Urinary bladder (tissue), 4 donors: ENCODE data around the gene SPACDR. TPM values are rescaled to one million over a fixed set of nuclear protein-coding genes. Genes with fewer than 3 reads are reported as not detected.
"Not testable (repeated sequence)": the region's sequence is repeated elsewhere in the genome, so short reads cannot be mapped to it uniquely, and the experiment has no call there.

ENCODE experiments used
- DNase-seq: peaks from one replicate; pipeline ENCODE4 v3.0.0-alpha.2; 2015; ENCODE audit errors: extremely low spot score
- H3K27ac ChIP-seq: one replicate; pipeline ENCODE4 v1.5.1; 2013; ENCODE audit warnings: low read depth, mild to moderate bottlenecking, moderate library complexity
- H3K36me3 ChIP-seq: one replicate; pipeline ENCODE4 v1.6.1; 2013; ENCODE audit warnings: mild to moderate bottlenecking, moderate library complexity; ENCODE audit not compliant: insufficient read depth
- H3K4me1 ChIP-seq: one replicate; pipeline ENCODE4 v1.6.1; 2013; ENCODE audit warnings: mild to moderate bottlenecking, moderate library complexity; ENCODE audit not compliant: insufficient read depth
- H3K4me3 ChIP-seq: one replicate; pipeline ENCODE4 v1.5.1; 2013; ENCODE audit warnings: low read depth, low read length
- WGBS: extraction: QIAGEN DNeasy Blood & Tissue Kit; methylation state at CpG from one replicate; pipeline ENCODE4 v1.1.7; 2013; 5-methylcytosine and 5-hydroxymethylcytosine counted together
- polyA plus RNA-seq: library from polyadenylated mRNA; stranded (reverse); fragments of 200-250 nt; gene quantifications from one replicate; pipeline ENCODE4 v1.2.3, GENCODE V29; 2013
- total RNA-seq: library from RNA; depleted of rRNA; stranded (reverse); fragments of >200 nt; gene quantifications from one replicate; pipeline ENCODE4 v1.2.3, GENCODE V29; 2014
- donor health status: healthy with polysubstance abuse.
- donor health status: healthy.

The SPACDR gene
- total and polyA plus RNA-seq, 2 donors, result 0.62 TPM; not detected in 1

GRCh38 chr7:100443096-100443840, 20.8 kb downstream of the SPACDR start:
- no peaks in the 10 kb centered on the region for H3K4me1 ChIP-seq
- H3K36me3 ChIP-seq, result no peaks in the 10 kb centered on the region
- DNase-seq, result no peak
- 93% methylated on average over 9 of the region's 9 CpGs for WGBS
- no peak overlapping the region for H3K4me3 ChIP-seq
- H3K27ac ChIP-seq, result no peak overlapping the region

- Histone ChIP-seq H3K4me3 (no peak overlapping the region), H3K4me1 (no peaks in the 10 kb centered on the region), H3K27ac (no peak overlapping the region), H3K36me3 (no peaks in the 10 kb centered on the region)
- WGBS, result 90% methylated on average over 11 of the region's 11 CpGs
- DNase-seq, result no peak
Observed at GRCh38 chr7:100441641-100442535, 22.2 kb downstream of the SPACDR start.

GRCh38 chr7:100439244-100439643, 24.8 kb downstream of the SPACDR start:
- DNase-seq, H3K27ac ChIP-seq, H3K36me3 ChIP-seq, H3K4me1 ChIP-seq, H3K4me3 ChIP-seq: not testable (repeated sequence)
- 84% methylated on average over 7 of the region's 7 CpGs for WGBS

GRCh38 chr7:100438731-100439130, 25.3 kb downstream of the SPACDR start:
- not testable (repeated sequence) for H3K27ac ChIP-seq, H3K4me3 ChIP-seq, H3K36me3 ChIP-seq, H3K4me1 ChIP-seq, DNase-seq
- WGBS, result 93% methylated on average over 8 of the region's 8 CpGs

GRCh38 chr7:100438172-100438571, 25.9 kb downstream of the SPACDR start:
- no peaks in the 10 kb centered on the region for H3K36me3 ChIP-seq
- H3K4me1 ChIP-seq, result no peaks in the 10 kb centered on the region
- no peak overlapping the region for H3K4me3 ChIP-seq
- WGBS, result 61% methylated on average over 2 of the region's 2 CpGs
- H3K27ac ChIP-seq, result no peak overlapping the region
- no peak for DNase-seq

- Histone ChIP-seq H3K4me3 (no peak overlapping the region), H3K4me1 (no peaks in the 10 kb centered on the region), H3K36me3 (no peaks in the 10 kb centered on the region), H3K27ac (no peak overlapping the region)
- 90% methylated on average over 28 of the region's 28 CpGs for WGBS
- no peak for DNase-seq
Observed at GRCh38 chr7:100437150-100438100, 26.6 kb downstream of the SPACDR start.

GRCh38 chr7:100435401-100436304, 28.4 kb downstream of the SPACDR start:
- no peak for DNase-seq
- 2% methylated on average over 81 of the region's 81 CpGs for WGBS
- Histone ChIP-seq H3K4me3 (peak overlapping the region; percentile 94), H3K36me3 (no peaks in the 10 kb centered on the region), H3K27ac (peak overlapping the region; percentile 98), H3K4me1 (no peaks in the 10 kb centered on the region)

GRCh38 chr7:100434297-100435144, 29.5 kb downstream of the SPACDR start:
- Histone ChIP-seq H3K27ac (no peak overlapping the region), H3K4me3 (no peak overlapping the region), H3K36me3 (no peaks in the 10 kb centered on the region), H3K4me1 (no peaks in the 10 kb centered on the region)
- no peak for DNase-seq
- WGBS, result 83% methylated on average over 22 of the region's 22 CpGs

- WGBS, result 74% methylated on average over 10 of the region's 10 CpGs
- DNase-seq, result no peak
- no peaks in the 10 kb centered on the region for H3K4me1 ChIP-seq
- H3K4me3 ChIP-seq, result no peak overlapping the region
- no peak overlapping the region for H3K27ac ChIP-seq
- no peaks in the 10 kb centered on the region for H3K36me3 ChIP-seq
Observed at GRCh38 chr7:100433592-100434296, 30.3 kb downstream of the SPACDR start.

- Histone ChIP-seq H3K4me3 (no peak overlapping the region), H3K27ac (no peak overlapping the region), H3K4me1 (no peaks in the 10 kb centered on the region), H3K36me3 (no peaks in the 10 kb centered on the region)
- WGBS, result 73% methylated on average over 4 of the region's 4 CpGs
- no peak for DNase-seq
Observed at GRCh38 chr7:100433276-100433591, 30.8 kb downstream of the SPACDR start.

GRCh38 chr7:100432621-100433275, 31.3 kb downstream of the SPACDR start:
- Histone ChIP-seq H3K4me1 (no peaks in the 10 kb centered on the region), H3K4me3 (no peak overlapping the region), H3K36me3 (no peaks in the 10 kb centered on the region), H3K27ac (no peak overlapping the region)
- 88% methylated on average over 21 of the region's 21 CpGs for WGBS
- no peak for DNase-seq
